GM18870 (cell line): ENCODE data around the gene FOXJ3.

Source experiments
- ATAC-seq: cut with Tn5 transposase; IDR thresholded peaks from one replicate; pipeline ENCODE4 v1.9.1; 2021; ENCODE audit warnings: moderate library complexity; ENCODE audit not compliant: unreplicated experiment

Gene FOXJ3

DNA sequence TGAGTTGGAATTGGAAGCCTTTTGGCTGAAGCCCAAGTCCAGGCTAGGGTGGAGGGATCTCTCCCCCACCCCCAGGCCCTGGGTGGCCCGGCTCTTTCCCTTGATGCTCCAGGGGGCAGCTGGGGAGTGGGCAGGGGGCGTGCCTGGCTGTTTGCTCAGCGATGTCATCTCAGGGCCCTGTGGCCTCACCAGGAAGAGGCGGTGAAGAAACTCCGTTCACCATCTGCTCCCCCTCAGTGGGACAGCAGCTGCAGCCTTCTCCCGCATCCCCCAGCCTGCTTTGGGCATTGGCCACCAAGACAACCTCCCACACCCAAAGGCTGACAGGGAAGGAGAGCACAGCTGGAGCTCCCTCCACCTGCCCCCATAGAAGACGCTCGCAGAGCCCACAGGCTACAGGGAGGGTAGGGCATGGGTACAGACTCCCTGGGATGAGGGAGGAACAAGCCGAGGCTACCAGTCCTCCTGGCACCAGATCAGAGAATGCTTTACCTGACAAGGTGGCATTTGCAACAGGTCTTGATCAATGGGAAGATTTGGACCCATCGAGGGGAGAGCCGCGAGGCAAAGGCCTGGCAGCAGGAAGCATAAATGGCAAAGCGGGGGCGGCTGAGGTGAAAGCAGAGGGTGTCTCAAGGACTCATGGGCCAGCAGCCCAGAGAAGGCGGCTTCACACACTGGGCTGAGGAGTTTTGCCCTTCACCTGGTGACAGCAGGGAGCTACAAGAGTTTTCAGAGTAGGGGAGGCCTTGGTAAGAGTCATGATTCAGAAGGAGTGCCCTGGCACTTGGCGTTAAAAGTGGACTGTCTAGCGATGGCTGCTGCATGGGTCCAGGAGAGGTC, 164.0 kb downstream of the FOXJ3 start:
- ATAC-seq: no peak

DNA sequence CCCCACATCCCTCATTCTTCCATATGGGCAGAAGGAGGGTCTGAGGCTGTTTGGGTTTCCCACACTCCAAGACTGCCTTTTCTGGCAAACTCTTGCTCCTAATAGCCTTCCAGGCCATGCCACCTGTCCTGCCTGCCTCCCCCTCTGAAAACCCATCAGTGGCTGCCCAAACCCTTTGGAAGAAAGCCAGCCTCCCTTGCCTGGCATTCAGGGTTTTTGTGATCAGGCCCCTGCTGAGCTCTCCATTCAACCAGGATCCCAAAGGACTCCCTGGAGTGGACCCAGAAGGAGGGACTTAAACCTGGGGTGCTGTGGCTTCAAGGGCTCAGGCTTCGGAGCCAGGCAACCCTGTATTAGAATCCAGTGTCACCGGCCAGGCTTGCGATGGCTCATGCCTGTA, 166.3 kb downstream of the FOXJ3 start:
- ATAC-seq: no peak

DNA sequence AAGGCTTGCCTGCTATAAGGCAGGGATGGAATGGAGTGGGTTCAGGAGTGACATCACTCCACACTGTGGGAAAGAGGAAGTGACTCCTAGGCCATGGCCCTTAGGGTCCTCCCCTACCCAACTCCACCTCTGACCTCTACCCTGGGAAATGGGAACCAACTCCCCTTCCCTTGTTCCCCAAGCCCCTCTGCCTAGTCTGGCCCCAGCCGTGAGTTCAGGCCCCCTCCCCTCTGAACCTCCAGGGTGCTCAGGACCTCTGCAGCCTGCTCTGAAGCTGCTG, 166.7 kb downstream of the FOXJ3 start:
- ATAC-seq: no peak

DNA sequence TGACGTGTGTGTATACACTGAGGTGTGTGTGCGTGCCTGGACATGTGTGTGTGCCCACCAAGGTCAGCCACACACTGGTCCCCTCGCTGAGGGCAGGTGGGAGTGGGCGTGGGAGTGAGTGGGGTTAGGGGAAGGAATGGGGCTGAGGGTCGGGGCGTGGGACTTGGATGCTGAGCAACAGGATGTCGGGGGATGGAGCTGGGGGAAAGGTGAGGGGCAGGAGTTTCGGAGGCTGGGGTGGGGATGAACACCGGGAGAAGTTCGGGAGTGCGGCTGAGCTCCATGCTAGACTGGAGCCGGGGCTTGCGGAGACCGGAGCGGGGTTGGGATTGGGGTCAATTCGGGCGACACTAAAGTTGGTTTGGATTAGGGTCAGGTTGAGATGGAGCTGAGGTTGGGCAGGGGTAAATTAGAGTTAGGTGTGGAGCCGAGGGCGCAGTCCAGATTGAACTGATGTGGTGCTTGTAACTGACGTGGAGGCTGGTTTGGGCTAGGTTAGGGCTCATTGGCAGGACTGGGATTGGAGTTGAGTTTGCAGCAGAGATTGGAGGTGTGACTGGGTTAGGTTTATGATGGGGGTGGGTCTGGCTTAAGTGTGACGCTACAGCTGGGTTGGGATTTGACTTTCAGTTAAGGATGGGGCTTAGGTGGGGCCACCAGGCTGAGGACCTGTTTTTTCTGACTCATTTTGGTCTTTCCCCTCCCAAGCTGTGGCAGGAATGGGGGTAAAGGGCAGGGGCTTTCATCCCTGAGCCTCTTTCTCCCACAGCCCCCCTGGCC, 167.2 kb downstream of the FOXJ3 start:
- no peak for ATAC-seq

DNA sequence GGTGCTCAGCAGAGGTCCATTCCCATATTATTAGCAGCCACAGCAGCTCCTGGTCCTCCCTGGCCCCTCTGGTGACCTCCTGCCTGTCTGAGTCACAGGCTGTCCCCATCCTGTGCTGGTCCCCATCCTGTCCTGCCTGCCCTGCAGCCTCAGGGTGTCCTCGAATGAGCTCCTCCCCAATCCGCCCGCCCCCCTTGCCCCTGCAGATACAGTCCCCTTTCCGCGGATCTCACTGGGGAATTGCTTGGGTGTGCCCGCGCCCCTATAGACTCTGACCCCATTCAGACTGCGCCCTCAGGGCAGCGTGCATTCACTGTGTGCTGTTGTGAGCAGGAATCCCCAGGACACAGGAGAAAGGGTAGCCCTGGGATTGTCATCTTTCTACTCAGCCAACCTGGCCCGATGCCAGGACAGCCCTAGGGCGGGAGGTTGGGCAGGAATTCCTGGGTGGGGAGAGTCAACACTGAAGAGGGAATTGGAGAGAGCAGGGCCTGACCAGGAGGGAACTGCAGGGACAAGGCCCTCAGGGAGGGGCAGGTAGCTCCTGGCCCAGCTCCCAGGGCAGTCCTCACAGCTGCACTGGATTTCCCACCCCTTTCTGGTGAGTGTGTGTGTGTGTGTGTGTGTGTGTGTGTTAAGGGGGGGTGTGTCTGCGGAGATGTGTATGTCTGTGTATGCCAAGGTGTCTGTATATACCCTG, 169.4 kb downstream of the FOXJ3 start:
- ATAC-seq: no peak

DNA sequence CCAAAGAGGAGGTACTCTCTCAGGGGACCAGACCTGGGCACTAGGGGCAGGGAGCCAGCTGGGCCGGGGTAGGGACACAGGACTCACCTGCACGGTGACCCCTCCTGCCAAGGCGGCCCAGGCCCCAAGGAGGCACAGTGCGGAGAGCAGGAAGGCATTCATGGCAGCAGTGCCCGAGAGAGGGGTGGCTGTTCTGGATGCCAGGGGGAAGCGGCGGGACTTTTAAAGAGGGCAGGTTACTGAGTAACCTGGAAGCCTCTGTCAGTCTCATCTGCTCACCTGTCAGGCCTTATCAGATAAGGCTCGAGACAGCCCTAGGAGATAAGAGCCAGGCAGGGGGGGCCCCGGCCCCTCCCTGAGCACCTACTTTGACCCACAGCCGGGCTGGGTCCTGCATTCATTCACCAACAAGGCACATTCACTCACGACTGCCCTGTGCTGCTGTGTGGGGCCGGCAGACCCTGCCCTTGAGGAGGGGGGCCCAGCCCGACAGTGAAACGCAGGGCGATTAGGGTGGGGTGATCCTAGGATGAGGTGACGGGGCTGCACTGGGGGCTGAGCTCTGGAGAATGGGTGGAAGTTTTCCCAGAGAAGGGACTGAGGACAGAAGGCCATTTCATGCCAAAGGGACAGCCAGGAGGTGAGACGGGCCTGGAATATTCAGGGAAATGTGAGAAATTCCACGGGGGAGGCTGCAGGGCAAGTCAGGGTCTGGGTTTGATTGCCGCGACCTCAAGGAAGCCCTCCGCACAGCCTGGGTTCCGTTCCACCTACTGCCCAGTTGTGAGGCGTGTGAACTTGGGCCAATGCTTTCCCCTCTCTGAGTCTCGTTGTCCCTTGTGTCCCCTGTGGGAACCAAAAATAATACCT, 170.2 kb downstream of the FOXJ3 start, which contains the start of gene GUCA2A:
Gene GUCA2A (minus strand): TSS at position 195 of the 870 bp plus-strand sequence. CDS start 33 bp downstream, at position 162.
- ATAC-seq: no peak

DNA sequence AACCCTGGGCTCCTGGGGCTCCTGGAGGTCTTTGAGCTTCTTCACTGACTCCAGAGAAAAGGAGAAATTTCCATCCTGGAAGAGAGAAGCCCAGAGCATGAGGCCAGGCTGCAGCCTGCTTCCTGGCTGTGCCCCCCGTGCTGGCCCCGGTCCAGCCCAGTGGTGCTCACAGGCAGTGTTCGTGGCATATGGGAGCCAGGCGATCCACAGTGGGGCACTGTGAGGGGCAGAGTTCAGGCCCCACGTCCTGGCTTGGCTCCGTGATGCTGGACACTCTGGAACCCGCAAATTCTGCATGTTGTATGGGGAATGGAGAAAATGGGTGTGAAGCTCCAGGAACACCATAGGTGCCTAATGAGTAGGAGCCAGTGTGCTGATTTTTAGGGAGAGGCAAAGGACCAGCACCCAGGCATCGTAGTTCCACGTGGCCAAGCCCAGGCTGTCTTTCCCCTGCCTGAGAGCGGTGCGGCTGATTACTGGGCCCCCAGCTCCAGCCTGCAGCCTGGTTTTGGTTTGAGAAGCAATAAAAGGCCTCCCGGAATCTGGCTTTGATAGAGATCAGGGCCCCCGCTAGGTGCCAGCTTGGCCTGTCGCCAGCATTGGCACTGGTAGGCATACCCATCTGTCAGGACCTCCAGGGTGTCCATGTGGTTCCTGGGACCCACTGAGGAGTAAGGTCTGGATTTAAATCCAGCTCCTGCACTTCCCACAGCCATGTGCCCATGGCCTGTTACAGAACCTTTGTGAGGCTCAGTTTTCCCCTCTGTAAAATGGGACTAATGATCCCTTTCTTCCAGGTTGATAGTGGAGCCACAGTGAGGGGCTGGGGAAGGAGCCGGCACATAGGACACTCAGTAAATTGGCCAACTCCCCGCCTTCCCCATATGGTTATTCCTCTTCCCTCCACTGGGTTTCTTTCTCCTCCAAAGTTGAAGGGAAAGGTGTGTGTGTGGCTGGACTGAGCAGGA, 171.2 kb downstream of the FOXJ3 start:
- no peak for ATAC-seq

DNA sequence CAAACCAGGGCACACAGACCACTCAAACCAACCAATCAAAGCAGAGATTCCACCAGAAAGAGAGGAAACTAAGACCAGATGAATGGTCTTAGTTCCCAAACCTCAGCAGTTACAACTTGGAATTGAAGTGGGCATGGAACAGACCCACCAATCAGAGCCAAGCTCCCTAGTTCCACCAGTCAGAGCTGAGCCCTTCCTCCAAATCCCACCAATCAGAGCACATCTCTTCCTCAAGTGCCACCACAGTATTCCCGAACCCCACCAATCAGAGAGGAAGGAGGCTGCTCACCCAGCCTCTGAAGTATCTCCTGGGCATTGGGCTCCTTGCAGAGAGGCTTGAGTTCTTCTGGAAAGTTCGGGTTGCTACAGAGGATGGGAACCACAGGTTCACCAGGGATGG, 171.9 kb downstream of the FOXJ3 start:
- no peak for ATAC-seq

DNA sequence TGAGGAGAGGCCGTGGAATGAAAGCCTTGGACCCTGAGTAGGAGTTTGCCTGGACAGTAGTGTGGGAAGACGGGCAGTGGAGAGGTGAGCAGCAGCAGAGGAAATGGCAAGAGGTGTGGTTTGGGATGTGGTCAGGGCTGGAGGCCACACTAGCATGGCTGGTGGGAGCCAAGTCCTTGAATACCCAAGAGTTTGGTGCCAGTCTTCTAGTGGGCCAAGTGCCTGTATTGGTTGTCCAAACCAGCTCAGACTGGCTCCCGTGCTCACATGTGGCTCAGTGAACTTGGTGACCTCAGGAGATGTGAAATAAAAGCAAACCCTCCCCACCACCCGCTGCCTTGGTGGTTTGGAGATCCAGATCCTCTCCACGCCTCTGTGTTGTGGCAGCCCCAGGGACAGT, 172.9 kb downstream of the FOXJ3 start:
- no peak for ATAC-seq

DNA sequence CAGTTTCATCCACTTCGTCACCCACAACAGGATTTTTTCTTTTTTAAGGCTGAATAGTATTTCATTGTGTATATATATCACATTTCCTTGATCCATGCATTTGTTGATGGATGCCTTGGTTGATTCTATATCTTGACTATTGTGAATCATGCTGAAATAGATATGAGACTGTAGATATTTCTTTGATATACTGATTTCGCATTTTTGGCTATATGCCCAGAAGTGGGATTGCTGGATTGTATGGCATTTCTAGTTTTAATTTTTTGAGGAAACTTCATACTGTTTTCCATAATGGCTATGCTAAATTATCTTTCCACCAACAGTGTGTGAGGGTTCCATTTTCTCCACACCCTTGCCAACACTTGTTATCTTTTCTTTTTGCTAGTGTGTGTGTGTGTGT, 176.8 kb downstream of the FOXJ3 start:
- no peak for ATAC-seq

DNA sequence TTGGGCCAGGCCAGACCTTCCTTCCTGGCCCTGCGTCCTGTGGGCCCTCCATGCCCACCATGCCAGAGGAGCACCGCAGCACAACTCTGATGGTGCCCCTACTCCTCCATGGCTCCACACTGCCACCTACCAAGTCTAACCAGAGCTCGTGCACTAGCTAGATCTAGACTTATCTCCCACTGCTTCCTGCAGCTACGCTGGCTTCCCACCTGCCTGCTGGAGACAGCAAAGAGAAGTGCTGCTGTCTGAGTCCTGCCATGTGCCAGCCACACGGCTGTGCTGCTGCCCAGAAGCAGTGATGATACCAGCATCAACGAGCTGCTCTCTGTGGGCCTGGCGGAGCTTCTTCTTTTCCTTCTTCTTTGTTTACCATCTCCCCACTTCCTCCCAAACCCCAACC, 177.4 kb downstream of the FOXJ3 start:
- no peak for ATAC-seq

DNA sequence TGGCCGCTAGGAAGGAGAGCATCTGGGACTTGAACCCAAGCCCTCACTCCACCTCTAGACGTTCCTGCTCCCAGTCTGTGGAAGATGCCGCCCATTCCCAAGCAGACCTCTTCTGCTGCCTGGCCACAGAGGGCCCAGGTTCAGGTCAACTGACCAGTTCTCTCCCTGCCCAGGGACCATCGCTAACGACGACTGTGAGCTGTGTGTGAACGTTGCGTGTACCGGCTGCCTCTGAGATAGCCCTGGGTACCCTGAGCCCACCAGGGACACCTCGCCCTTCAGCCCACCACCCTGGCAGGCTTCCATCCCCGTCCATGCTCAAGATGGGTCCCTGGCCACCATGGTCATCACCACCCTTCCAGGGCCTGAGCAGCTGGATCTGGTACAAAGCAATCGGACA, 179.7 kb downstream of the FOXJ3 start:
- no peak for ATAC-seq

DNA sequence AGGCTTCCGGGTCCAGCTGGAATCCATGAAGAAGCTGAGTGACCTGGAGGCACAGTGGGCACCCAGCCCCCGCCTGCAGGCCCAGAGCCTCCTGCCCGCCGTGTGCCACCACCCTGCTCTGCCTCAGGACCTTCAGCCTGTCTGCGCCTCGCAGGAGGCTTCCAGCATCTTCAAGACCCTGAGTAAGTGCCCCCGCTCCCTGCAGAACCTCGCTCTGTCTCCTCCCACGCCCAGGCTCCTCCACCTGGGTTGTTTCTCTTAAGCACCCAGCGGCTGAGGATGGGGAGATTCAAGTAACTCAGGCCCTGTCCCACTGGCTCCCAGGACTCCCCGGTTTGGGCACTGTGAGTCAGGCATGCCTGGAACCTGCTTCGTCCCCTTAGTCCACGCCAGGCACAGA, 180.3 kb downstream of the FOXJ3 start:
- no peak for ATAC-seq

DNA sequence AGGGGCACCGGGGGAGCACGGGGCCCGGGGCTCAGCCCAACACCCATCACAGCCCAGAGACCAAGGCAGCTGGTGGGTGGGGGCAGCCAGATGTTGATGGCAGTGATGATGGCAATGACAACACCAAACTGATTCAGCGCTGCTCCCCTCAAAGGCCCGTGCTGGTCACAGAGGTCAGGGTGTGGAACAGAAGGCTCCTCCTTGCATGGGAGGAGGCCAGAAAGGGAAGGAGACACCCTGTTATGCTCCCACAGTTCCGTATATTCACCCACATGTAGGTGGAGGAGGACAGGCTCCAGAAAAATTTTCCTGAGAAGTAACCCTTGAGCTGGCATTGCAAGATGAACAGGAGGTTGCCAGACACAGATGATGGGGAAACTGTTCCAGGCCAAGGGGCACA, 181.4 kb downstream of the FOXJ3 start:
- no peak for ATAC-seq

DNA sequence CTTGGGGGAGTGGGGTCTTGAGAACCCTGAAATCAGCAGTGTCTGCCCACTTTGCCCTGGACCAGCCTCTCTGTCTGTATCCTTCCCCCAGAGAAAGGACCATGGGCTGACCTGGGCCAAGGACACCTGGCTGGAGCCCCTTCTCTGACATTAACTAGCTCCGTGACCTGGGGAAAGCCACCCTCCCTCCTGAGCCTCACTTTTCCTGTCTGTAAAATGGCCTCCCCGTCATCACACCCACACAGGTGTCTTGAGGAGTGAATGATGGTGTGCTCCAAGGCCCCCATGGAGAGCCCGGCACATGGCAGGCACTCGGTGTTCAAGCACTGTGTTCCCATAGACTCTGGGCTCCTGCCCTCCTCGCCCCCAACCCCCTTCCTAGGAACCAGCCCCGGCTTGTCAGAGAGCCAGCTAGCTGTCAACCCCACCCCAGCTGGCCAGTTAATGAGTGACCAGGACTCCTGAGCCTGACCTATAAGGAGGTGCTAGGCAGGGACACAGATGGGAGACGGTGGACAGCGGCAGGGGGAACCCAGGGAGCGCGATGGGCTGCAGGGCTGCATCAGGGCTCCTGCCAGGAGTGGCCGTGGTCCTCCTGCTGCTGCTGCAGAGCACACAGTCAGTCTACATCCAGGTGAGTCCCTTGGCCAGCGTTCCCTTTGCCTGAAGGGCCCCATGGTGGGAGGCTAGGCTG, 182.0 kb downstream of the FOXJ3 start, which contains the start of gene GUCA2B:
Gene GUCA2B (plus strand): TSS at position 504 of the 694 bp plus-strand sequence. CDS start 41 bp downstream, at position 545.
- ATAC-seq: no peak

DNA sequence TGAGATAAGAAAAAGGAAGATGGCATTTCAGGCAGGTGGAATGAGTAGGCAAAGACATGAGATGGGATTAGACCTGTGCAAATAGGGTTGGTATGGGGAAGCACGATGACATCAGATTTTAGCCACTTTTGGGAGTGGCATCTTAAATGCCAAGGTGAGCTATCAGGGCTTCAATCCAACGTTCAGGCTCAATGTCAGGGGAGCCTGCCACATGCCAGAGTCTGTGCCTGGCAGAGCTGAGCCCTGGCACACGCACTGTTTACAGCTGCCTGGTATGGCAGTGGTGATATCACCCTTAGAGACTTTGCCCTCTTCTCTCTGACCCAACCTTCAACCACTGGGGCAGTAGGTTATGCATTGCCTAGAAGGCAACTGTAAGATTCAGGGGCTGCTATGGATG, 182.9 kb downstream of the FOXJ3 start:
- ATAC-seq: no peak

DNA sequence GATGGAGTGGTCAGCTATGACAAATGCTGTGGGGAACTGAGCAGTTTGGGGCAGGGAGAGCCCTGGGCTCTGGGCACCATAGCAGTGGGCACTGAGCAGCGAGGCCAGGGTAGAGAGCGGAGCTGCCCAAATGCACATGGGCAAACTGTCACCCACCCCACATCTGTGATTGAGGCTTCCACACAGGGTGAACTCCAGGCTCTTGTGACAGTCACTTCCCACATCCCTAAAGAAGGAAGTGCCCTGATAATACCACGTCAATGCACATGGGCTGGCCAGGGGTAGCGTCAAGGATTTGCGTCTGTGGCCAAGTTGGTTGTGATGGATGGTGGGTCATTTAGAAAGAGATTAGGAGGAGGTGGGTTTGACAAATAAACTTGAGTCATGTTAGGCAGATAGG, 184.4 kb downstream of the FOXJ3 start:
- ATAC-seq: no peak

DNA sequence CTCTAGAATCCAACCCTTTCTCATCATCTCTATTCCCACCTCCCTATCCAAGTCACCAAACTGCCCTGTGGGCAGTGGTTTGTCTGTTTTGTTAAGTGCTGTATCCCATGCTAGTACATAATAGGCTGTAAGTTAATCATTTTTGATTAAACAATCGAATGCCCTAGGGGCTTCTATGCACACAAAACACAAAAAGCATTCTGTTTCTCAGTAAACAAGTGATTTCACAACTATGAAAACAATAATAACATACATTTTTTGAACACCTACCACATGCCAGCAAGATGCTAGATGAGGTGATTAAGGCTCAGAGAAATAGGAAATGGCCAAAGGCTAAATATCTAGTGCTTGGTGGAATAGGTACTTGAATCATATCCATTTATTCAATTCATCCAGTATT, 186.9 kb downstream of the FOXJ3 start:
- no peak for ATAC-seq
